Liver (tissue), 9 donors: ENCODE measurements around the gene HTR4. TPM values are rescaled to one million over a fixed set of nuclear protein-coding genes. Genes with fewer than 3 reads are reported as not detected.

Experiments used
- DNase-seq: peaks from one replicate; pipeline ENCODE4 v3.0.0-alpha.2; 2017; ENCODE audit warnings: low spot score
- H3K27ac ChIP-seq, 2 donors: one replicate each; pipeline ENCODE4 v1.7.0; 2013; ENCODE audit warnings: inconsistent platforms in 2 of 2, low read length in 2 of 2, control low read depth in 1 of 2, low read depth in 1 of 2, mild to moderate bottlenecking in 1 of 2
- H3K27me3 ChIP-seq, 4 donors: one replicate each; pipeline versions ENCODE4 v1.6.1 to v1.7.0; 2013; ENCODE audit warnings: low read length in 3 of 4, inconsistent platforms in 1 of 4, mild to moderate bottlenecking in 1 of 4, moderate library complexity in 1 of 4; ENCODE audit not compliant: control insufficient read depth in 4 of 4, insufficient read depth in 4 of 4
- H3K36me3 ChIP-seq, 4 donors: one replicate each; pipeline versions ENCODE4 v1.6.1 to v1.7.0; 2013; ENCODE audit warnings: low read length in 3 of 4, mild to moderate bottlenecking in 3 of 4, low read depth in 1 of 4, moderate library complexity in 1 of 4; ENCODE audit not compliant: control insufficient read depth in 4 of 4, insufficient read depth in 3 of 4
- H3K4me1 ChIP-seq, 4 donors: one replicate each; pipeline versions ENCODE4 v1.6.1 to v1.7.0; 2013; ENCODE audit warnings: low read length in 3 of 4, mild to moderate bottlenecking in 3 of 4, moderate library complexity in 1 of 4; ENCODE audit not compliant: control insufficient read depth in 4 of 4, insufficient read depth in 4 of 4
- H3K4me3 ChIP-seq, 3 donors: one replicate each; pipeline versions ENCODE4 v1.6.1 to v1.7.0; 2013; ENCODE audit warnings: low read length in 3 of 3, control low read depth in 1 of 3, low read depth in 1 of 3, mild to moderate bottlenecking in 1 of 3
- H3K9ac ChIP-seq, 2 donors: one replicate each; pipeline ENCODE4 v1.7.0; 2013; ENCODE audit warnings: low read length in 2 of 2, mild to moderate bottlenecking in 2 of 2, moderate library complexity in 2 of 2, control low read depth in 1 of 2, low read depth in 1 of 2
- H3K9me3 ChIP-seq, 4 donors: one replicate each; pipeline versions ENCODE4 v1.6.1 to v1.7.0; 2013; ENCODE audit warnings: low read length in 3 of 4; ENCODE audit not compliant: control insufficient read depth in 4 of 4
- EGR1 ChIP-seq, 2 donors: IDR thresholded peaks; 2 replicates each; pipeline ENCODE4 v1.6.1; 2016 to 2018; ENCODE audit warnings: antibody characterized with exemption in 2 of 2, low read depth in 2 of 2
- FOXA1 ChIP-seq: IDR thresholded peaks from 2 replicates; pipeline ENCODE4 v1.6.1; 2016; ENCODE audit warnings: antibody characterized with exemption
- FOXA2 ChIP-seq: IDR thresholded peaks from 2 replicates; pipeline ENCODE4 v1.6.1; 2016; ENCODE audit warnings: antibody characterized with exemption
- GABPA ChIP-seq, 2 donors: IDR thresholded peaks in 1 of 2; conservative IDR thresholded peaks in 1 of 2; 2 replicates each; pipeline ENCODE4 v1.6.1; 2016; ENCODE audit warnings: antibody characterized with exemption in 2 of 2, mild to moderate bottlenecking in 1 of 2, moderate library complexity in 1 of 2
- HNF4A ChIP-seq, 2 donors: conservative IDR thresholded peaks; 2 replicates each; pipeline ENCODE4 v1.6.1; 2016; ENCODE audit warnings: antibody characterized with exemption in 2 of 2, mild to moderate bottlenecking in 2 of 2
- HNF4G ChIP-seq: IDR thresholded peaks from 2 replicates; pipeline ENCODE4 v1.6.1; 2016; ENCODE audit warnings: antibody characterized with exemption
- JUND ChIP-seq, 2 donors: IDR thresholded peaks; 2 replicates each; pipeline ENCODE4 v1.6.1; 2016; ENCODE audit warnings: antibody characterized with exemption in 2 of 2
- NR2F2 ChIP-seq: IDR thresholded peaks from 2 replicates; pipeline ENCODE4 v1.6.1; 2016; ENCODE audit warnings: antibody characterized with exemption
- RAD21 ChIP-seq, 2 donors: IDR thresholded peaks; 2 replicates each; pipeline ENCODE4 v1.6.1; 2016; ENCODE audit warnings: antibody characterized with exemption in 2 of 2, mild to moderate bottlenecking in 2 of 2
- RXRA ChIP-seq, 2 donors: IDR thresholded peaks; 2 replicates each; pipeline ENCODE4 v1.6.1; 2017 to 2018; ENCODE audit warnings: antibody characterized with exemption in 2 of 2, mild to moderate bottlenecking in 1 of 2
- SP1 ChIP-seq: IDR thresholded peaks from 2 replicates; pipeline ENCODE4 v1.6.1; 2018; ENCODE audit warnings: antibody characterized with exemption, mild to moderate bottlenecking
- TAF1 ChIP-seq: conservative IDR thresholded peaks from 2 replicates; pipeline ENCODE4 v1.6.1; 2016; ENCODE audit warnings: antibody characterized with exemption, mild to moderate bottlenecking
- YY1 ChIP-seq: IDR thresholded peaks from 2 replicates; pipeline ENCODE4 v1.6.1; 2016; ENCODE audit warnings: antibody characterized with exemption, mild to moderate bottlenecking
- WGBS: extraction: QIAGEN DNeasy Blood & Tissue Kit; methylation state at CpG from one replicate; pipeline ENCODE4 v1.1.7; 2013; 5-methylcytosine and 5-hydroxymethylcytosine counted together
- polyA plus RNA-seq, 2 donors: library from polyadenylated mRNA; stranded (reverse) in 1 of 2; unstranded in 1 of 2; fragments of 200-250 nt in 1 of 2; fragments of >200 nt in 1 of 2; fragmentation: Nextera tagmentation in 1 of 2; extraction: Ambion mirVana in 1 of 2; gene quantifications; one replicate each; pipeline versions ENCODE4 v1.2.1 to v1.2.3, GENCODE V29; 2013 to 2015
- total RNA-seq, 2 donors: library from RNA; depleted of rRNA; stranded (reverse); fragments of >200 nt; gene quantifications; one replicate each; pipeline ENCODE4 v1.2.3, GENCODE V29; 2014
- TF ChIP-seq, protein P1 (sequence below): IDR thresholded peaks from 2 replicates; pipeline ENCODE4 v1.6.1; 2016; ENCODE audit warnings: antibody characterized with exemption, mild to moderate bottlenecking
- TF ChIP-seq, protein P2 (sequence below): IDR thresholded peaks from 2 replicates; pipeline ENCODE4 v1.6.1; 2016; ENCODE audit warnings: antibody characterized with exemption
- TF ChIP-seq, protein P3 (sequence below): fragments of 150-350 bp; IDR thresholded peaks from 2 replicates; pipeline ENCODE4 v1.5.1; 2017; ENCODE audit warnings: improper control_type of control experiment, low read depth, low read length; ENCODE audit not compliant: missing input control
- TF ChIP-seq, protein P4 (sequence below): IDR thresholded peaks from 2 replicates; pipeline ENCODE4 v1.6.1; 2016; ENCODE audit warnings: antibody characterized with exemption
- TF ChIP-seq, protein P5 (sequence below): IDR thresholded peaks from 2 replicates; pipeline ENCODE4 v1.6.1; 2016; ENCODE audit warnings: antibody characterized with exemption
- donor health status: healthy.
- donor health status: healthy.
- donor health status: healthy.
- donor health status: healthy.
- donor health status: healthy.

The HTR4 gene
- total and polyA plus RNA-seq, 4 donors = 0.19 to 2.4 (median 0.98) TPM

DNA sequence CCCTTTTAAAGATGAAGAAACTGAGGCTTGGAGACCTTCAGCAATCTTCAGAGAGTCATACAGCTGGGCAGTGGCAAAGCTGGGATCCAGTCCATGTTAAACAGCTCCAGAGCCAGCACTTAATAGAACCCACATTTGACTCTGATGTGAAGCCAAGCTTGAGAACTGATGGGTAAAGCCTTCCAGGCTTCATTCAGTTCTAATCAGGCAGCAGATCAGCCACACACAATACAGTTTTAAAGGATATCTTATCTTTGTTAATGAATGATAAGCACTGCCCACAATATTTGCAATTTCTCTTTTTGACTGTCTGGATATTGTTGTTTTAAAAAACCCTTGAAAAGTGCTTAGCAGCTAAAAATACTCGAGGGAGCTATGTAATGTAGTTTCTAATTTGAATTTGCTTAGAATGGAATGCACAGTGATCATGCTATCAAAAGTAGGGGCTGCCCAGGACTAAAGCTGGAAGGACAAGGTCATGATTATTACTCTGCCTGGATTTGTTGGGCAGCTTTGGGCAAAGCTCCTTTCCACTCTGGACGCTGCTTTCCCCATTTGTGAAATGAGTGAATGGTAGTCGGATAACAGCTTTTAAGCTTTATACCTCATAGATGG lies 31.3 kb upstream of the HTR4 start:
- Histone ChIP-seq H3K27ac (no peak overlapping the region), H3K36me3 (no peaks in the 10 kb centered on the region), H3K4me1 (peaks cover 6 to 52% (median 38%) of the 10 kb centered on the region in 4 donors), H3K4me3 (no peak overlapping the region), H3K27me3 (no peaks in the 10 kb centered on the region), H3K9ac (no peak overlapping the region), H3K9me3 (peaks cover 0 to 3% (median 0%) of the 10 kb centered on the region in 4 donors)
- TF ChIP-seq FOXA1 = peak; percentile 12
- TF ChIP-seq RXRA (IDR thresholded peaks at IDR 0.05) = peak; percentile 37 to 66
- peak; percentile 29 to 54 for TF ChIP-seq HNF4A (conservative IDR thresholded peaks at IDR 0.05)
- no peak for TF ChIP-seq EGR1 (IDR thresholded peaks at IDR 0.05; ENCODE audit: low read depth in 2 of 2)
- TF ChIP-seq, protein P1, sequence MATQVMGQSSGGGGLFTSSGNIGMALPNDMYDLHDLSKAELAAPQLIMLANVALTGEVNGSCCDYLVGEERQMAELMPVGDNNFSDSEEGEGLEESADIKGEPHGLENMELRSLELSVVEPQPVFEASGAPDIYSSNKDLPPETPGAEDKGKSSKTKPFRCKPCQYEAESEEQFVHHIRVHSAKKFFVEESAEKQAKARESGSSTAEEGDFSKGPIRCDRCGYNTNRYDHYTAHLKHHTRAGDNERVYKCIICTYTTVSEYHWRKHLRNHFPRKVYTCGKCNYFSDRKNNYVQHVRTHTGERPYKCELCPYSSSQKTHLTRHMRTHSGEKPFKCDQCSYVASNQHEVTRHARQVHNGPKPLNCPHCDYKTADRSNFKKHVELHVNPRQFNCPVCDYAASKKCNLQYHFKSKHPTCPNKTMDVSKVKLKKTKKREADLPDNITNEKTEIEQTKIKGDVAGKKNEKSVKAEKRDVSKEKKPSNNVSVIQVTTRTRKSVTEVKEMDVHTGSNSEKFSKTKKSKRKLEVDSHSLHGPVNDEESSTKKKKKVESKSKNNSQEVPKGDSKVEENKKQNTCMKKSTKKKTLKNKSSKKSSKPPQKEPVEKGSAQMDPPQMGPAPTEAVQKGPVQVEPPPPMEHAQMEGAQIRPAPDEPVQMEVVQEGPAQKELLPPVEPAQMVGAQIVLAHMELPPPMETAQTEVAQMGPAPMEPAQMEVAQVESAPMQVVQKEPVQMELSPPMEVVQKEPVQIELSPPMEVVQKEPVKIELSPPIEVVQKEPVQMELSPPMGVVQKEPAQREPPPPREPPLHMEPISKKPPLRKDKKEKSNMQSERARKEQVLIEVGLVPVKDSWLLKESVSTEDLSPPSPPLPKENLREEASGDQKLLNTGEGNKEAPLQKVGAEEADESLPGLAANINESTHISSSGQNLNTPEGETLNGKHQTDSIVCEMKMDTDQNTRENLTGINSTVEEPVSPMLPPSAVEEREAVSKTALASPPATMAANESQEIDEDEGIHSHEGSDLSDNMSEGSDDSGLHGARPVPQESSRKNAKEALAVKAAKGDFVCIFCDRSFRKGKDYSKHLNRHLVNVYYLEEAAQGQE = peak; percentile 31
- TF ChIP-seq, protein P2, sequence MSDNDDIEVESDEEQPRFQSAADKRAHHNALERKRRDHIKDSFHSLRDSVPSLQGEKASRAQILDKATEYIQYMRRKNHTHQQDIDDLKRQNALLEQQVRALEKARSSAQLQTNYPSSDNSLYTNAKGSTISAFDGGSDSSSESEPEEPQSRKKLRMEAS = peak; percentile 30
- TF ChIP-seq, protein P3, sequence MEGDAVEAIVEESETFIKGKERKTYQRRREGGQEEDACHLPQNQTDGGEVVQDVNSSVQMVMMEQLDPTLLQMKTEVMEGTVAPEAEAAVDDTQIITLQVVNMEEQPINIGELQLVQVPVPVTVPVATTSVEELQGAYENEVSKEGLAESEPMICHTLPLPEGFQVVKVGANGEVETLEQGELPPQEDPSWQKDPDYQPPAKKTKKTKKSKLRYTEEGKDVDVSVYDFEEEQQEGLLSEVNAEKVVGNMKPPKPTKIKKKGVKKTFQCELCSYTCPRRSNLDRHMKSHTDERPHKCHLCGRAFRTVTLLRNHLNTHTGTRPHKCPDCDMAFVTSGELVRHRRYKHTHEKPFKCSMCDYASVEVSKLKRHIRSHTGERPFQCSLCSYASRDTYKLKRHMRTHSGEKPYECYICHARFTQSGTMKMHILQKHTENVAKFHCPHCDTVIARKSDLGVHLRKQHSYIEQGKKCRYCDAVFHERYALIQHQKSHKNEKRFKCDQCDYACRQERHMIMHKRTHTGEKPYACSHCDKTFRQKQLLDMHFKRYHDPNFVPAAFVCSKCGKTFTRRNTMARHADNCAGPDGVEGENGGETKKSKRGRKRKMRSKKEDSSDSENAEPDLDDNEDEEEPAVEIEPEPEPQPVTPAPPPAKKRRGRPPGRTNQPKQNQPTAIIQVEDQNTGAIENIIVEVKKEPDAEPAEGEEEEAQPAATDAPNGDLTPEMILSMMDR = no peak
- peak; percentile 38 for TF ChIP-seq YY1
- TF ChIP-seq JUND (IDR thresholded peaks at IDR 0.05) = peak in 1 of 2 donors; percentile 23
- no peak for TF ChIP-seq NR2F2
- peak; percentile 13 for TF ChIP-seq SP1
- TF ChIP-seq GABPA (IDR thresholded peaks at IDR 0.05 in 1 of 2, conservative IDR thresholded peaks at IDR 0.05 in 1 of 2) = no peak
- TF ChIP-seq FOXA2 = no peak
- TF ChIP-seq HNF4G = no peak
- TF ChIP-seq, protein P4, sequence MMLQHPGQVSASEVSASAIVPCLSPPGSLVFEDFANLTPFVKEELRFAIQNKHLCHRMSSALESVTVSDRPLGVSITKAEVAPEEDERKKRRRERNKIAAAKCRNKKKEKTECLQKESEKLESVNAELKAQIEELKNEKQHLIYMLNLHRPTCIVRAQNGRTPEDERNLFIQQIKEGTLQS = no peak
- peak; percentile 46 to 53 for TF ChIP-seq RAD21 (IDR thresholded peaks at IDR 0.05)
- TF ChIP-seq TAF1 = no peak
- TF ChIP-seq, protein P5, sequence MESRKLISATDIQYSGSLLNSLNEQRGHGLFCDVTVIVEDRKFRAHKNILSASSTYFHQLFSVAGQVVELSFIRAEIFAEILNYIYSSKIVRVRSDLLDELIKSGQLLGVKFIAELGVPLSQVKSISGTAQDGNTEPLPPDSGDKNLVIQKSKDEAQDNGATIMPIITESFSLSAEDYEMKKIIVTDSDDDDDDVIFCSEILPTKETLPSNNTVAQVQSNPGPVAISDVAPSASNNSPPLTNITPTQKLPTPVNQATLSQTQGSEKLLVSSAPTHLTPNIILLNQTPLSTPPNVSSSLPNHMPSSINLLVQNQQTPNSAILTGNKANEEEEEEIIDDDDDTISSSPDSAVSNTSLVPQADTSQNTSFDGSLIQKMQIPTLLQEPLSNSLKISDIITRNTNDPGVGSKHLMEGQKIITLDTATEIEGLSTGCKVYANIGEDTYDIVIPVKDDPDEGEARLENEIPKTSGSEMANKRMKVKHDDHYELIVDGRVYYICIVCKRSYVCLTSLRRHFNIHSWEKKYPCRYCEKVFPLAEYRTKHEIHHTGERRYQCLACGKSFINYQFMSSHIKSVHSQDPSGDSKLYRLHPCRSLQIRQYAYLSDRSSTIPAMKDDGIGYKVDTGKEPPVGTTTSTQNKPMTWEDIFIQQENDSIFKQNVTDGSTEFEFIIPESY = no peak
- 57% methylated on average over 3 of the region's 3 CpGs for WGBS
- no peak for DNase-seq
